ENCODE results near the gene ATG4A. TPM values are rescaled to one million over a fixed set of nuclear protein-coding genes. Genes with fewer than 3 reads are reported as not detected.

Gene ATG4A
- polyA plus RNA-seq, 1 donor, result 22.9 TPM

GRCh38 chrX:108123591-108124366 lies 32.2 kb downstream of the ATG4A start:
- DNase-seq, result no peak

GRCh38 chrX:108126661-108127060 lies 35.1 kb downstream of the ATG4A start:
- no peak for DNase-seq

GRCh38 chrX:108127152-108127551 lies 35.6 kb downstream of the ATG4A start:
- DNase-seq, result no peak

GRCh38 chrX:108130889-108131288 lies 39.3 kb downstream of the ATG4A start:
- DNase-seq, result no peak

- DNase-seq, result no peak
Measured at GRCh38 chrX:108131471-108131870, 39.9 kb downstream of the ATG4A start.

- no peak for DNase-seq
Measured at GRCh38 chrX:108132034-108132433, 40.5 kb downstream of the ATG4A start.

- DNase-seq, result no peak
Measured at GRCh38 chrX:108132876-108133275, 41.3 kb downstream of the ATG4A start.

GRCh38 chrX:108134724-108135123 lies 43.1 kb downstream of the ATG4A start:
- DNase-seq, result no peak

- DNase-seq, result no peak
Measured at GRCh38 chrX:108138814-108139702, 47.5 kb downstream of the ATG4A start.

- DNase-seq, result no peak
Measured at GRCh38 chrX:108148524-108148923, 56.9 kb downstream of the ATG4A start.

- DNase-seq, result no peak
Measured at GRCh38 chrX:108156082-108156481, 64.5 kb downstream of the ATG4A start.

- no peak for DNase-seq
Measured at GRCh38 chrX:108156934-108157466, 65.4 kb downstream of the ATG4A start.

GRCh38 chrX:108157628-108158027 lies 66.0 kb downstream of the ATG4A start:
- no peak for DNase-seq

GRCh38 chrX:108159028-108159670 lies 67.6 kb downstream of the ATG4A start:
- DNase-seq, result no peak

GRCh38 chrX:108160309-108160708 lies 68.7 kb downstream of the ATG4A start:
- DNase-seq, result no peak

GRCh38 chrX:108162265-108162664 lies 70.7 kb downstream of the ATG4A start:
- no peak for DNase-seq

GRCh38 chrX:108163333-108164082 lies 71.9 kb downstream of the ATG4A start:
- no peak for DNase-seq

- peak; percentile 15 for DNase-seq
Measured at GRCh38 chrX:108165383-108166111, 74.0 kb downstream of the ATG4A start.

- DNase-seq, result no peak
Measured at GRCh38 chrX:108167211-108167872, 75.8 kb downstream of the ATG4A start.

GRCh38 chrX:108168961-108169740 lies 77.6 kb downstream of the ATG4A start:
- DNase-seq, result no peak
